Measurements from ENCODE around the gene PSMB7.
A peak's percentile ranks its signal among the peaks of the same experiment; 100 is the strongest.

PSMB7 gene

DNA sequence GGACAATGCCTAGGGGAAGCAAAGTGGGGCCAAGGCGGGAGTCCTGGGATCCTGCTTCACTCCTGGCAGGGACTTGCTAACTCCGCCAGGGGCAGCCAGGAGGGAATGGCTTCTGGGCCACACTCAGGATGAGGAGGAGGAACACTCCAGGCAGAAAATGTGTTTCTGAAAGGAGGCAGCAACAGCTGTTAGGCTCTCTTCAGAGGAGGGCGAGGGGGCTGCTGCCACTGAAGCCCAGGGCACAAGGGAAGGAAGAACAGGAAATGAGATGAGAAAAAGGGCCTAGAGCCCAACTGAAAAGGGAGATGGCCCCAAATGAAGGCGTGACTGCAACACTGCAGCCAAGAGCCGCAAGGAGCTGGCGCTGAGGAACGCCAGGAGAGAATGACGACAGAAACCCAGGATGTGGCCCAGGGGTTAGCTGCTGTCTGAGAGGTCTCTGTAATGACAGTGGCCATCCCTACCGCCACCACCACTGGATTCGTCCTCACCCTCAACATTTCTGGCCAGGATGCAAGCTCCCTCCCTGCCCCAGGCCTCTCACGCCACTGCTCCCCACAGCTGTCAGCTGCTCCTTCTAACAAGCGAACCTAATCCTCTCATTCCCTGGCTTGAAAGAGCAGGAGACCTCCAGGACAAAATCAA is 15.8 kb downstream of the PSMB7 start:
- Histone ChIP-seq H3K9ac (ENCODE audit: low read length) (no peak overlapping the region), H2AFZ (ENCODE audit: low read depth, low read length) (no peak overlapping the region), H3K79me2 (ENCODE audit: low read length) (peaks cover 72% of the 10 kb centered on the region), H3K9me3 (ENCODE audit: insufficient read depth, low read length) (no peaks in the 10 kb centered on the region), H3K27ac (ENCODE audit: low read length) (no peak overlapping the region), H3K4me1 (ENCODE audit: low read length) (peaks cover 4% of the 10 kb centered on the region), H4K20me1 (ENCODE audit: insufficient read depth, low read length) (0 out of 2 replicates have a peak, but pooled peaks cover 10% of the 10 kb centered on the region), H3K27me3 (ENCODE audit: low read depth, low read length) (no peaks in the 10 kb centered on the region), H3K4me3 (ENCODE audit: low read length) (no peak overlapping the region), H3K36me3 (replicated peaks; ENCODE audit: low read depth, low read length) (peaks cover 50% of the 10 kb centered on the region), H3K4me2 (ENCODE audit: low read length) (no peak overlapping the region)
- TF ChIP-seq, protein P1, sequence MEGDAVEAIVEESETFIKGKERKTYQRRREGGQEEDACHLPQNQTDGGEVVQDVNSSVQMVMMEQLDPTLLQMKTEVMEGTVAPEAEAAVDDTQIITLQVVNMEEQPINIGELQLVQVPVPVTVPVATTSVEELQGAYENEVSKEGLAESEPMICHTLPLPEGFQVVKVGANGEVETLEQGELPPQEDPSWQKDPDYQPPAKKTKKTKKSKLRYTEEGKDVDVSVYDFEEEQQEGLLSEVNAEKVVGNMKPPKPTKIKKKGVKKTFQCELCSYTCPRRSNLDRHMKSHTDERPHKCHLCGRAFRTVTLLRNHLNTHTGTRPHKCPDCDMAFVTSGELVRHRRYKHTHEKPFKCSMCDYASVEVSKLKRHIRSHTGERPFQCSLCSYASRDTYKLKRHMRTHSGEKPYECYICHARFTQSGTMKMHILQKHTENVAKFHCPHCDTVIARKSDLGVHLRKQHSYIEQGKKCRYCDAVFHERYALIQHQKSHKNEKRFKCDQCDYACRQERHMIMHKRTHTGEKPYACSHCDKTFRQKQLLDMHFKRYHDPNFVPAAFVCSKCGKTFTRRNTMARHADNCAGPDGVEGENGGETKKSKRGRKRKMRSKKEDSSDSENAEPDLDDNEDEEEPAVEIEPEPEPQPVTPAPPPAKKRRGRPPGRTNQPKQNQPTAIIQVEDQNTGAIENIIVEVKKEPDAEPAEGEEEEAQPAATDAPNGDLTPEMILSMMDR (IDR thresholded peaks at IDR 0.05; ENCODE audit: low read depth, low read length) = no peak
- no peak for TF ChIP-seq EZH2phosphoT487 (IDR thresholded peaks at IDR 0.05; ENCODE audit: low read depth)

DNA sequence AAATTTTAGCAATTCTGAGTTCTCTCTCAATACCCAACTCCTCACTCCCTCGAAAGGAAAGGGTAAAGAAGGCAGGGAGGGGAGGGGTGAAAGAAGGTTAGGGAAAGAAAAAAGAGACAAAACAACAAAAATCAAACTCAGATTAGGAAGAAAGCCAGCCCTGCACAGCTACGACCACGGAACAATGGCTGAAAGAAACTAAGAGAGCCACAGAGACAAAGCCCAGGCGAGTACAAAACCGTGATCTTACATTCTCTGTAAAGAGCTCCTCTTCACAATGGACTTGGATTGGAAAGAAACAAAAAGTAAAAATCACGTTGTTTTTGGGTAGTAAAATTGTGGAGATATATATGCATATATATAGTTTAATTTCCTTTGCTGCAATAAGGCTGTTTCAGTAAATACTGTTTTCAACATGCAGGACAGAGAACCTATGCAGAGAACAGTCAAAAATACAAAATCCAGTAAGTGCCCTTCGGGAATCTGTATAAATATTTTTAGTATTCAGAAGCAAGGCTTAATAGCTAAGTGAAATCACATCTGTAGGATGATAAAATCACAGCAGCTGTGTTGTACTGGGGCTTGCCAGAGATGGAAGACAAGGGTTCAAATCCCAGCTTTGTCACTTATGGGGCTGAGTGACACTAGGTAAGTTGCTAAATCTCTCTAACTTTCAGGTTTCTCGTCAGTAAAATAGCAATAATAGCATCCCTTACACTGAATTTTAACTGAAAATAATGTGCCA is 16.9 kb downstream of the PSMB7 start:
- H3K4me3 ChIP-seq (ENCODE audit: low read length) = no peak overlapping the region
- H2AFZ ChIP-seq (ENCODE audit: low read depth, low read length) = no peak overlapping the region
- no peaks in the 10 kb centered on the region for H3K27me3 ChIP-seq (ENCODE audit: low read depth, low read length)
- H3K4me2 ChIP-seq (ENCODE audit: low read length) = no peak overlapping the region
- peaks cover 7% of the 10 kb centered on the region for H3K4me1 ChIP-seq (ENCODE audit: low read length)
- peaks cover 81% of the 10 kb centered on the region for H3K79me2 ChIP-seq (ENCODE audit: low read length)
- H3K36me3 ChIP-seq (replicated peaks; ENCODE audit: low read depth, low read length) = peaks cover 46% of the 10 kb centered on the region
- H3K9me3 ChIP-seq (ENCODE audit: insufficient read depth, low read length) = no peaks in the 10 kb centered on the region
- H4K20me1 ChIP-seq (ENCODE audit: insufficient read depth, low read length) = 0 out of 2 replicates have a peak, but pooled peaks cover 10% of the 10 kb centered on the region
- no peak for TF ChIP-seq EZH2phosphoT487 (IDR thresholded peaks at IDR 0.05; ENCODE audit: low read depth)
- TF ChIP-seq, protein P1 (IDR thresholded peaks at IDR 0.05; ENCODE audit: low read depth, low read length) = no peak
- no peak overlapping the region for H3K9ac ChIP-seq (ENCODE audit: low read length)
- H3K27ac ChIP-seq (ENCODE audit: low read length) = no peak overlapping the region

DNA sequence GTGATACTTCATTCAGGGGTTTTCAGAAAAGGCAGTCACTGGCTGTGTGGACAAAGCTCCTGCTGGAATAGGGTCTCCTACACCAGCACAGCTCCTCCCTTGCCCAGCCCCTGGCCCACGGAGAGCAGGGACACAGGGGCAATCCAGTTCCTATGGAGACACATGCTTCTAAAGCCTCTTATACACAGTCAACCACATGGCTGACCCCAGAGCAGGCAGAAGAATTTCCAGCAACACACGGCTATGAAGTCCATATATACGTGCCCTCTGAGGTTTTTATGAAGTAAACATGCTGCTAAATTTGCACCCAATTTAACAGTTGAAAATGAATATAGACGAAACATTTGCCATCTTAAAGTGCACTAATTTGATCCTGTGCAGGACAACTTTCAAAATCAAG is 19.4 kb downstream of the PSMB7 start:
- Histone ChIP-seq H2AFZ (ENCODE audit: low read depth, low read length) (no peak overlapping the region), H3K4me1 (ENCODE audit: low read length) (peaks cover 7% of the 10 kb centered on the region), H3K79me2 (ENCODE audit: low read length) (peaks cover 90% of the 10 kb centered on the region), H3K4me2 (ENCODE audit: low read length) (no peak overlapping the region), H3K27me3 (ENCODE audit: low read depth, low read length) (no peaks in the 10 kb centered on the region), H3K36me3 (replicated peaks; ENCODE audit: low read depth, low read length) (peaks cover 41% of the 10 kb centered on the region), H3K9ac (ENCODE audit: low read length) (no peak overlapping the region), H3K4me3 (ENCODE audit: low read length) (no peak overlapping the region), H4K20me1 (ENCODE audit: insufficient read depth, low read length) (peaks cover 20% of the 10 kb centered on the region), H3K9me3 (ENCODE audit: insufficient read depth, low read length) (no peaks in the 10 kb centered on the region), H3K27ac (ENCODE audit: low read length) (no peak overlapping the region)
- no peak for TF ChIP-seq EZH2phosphoT487 (IDR thresholded peaks at IDR 0.05; ENCODE audit: low read depth)
- TF ChIP-seq, protein P1 (IDR thresholded peaks at IDR 0.05; ENCODE audit: low read depth, low read length) = no peak

DNA sequence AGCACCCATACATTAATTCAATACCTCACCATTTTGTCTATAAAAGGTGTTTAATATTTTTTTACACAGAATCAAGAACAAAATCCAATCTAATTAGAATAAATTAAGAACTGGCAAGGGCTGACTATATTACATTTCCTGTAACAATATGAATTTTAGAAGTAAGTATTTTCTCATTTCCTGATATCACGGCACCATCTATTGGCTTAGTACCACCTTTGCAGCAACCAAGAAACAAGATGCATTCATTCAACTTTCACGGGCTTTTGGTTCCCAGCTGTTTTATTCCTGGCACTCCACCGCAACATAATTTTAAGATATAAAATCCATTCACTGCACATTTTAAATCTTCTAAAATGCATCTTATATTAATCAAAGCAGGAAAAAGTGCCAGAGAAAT is 20.6 kb downstream of the PSMB7 start:
- no peak overlapping the region for H3K27ac ChIP-seq (ENCODE audit: low read length)
- no peak overlapping the region for H3K9ac ChIP-seq (ENCODE audit: low read length)
- H3K4me1 ChIP-seq (ENCODE audit: low read length) = peaks cover 7% of the 10 kb centered on the region
- H3K79me2 ChIP-seq (ENCODE audit: low read length) = peaks cover 90% of the 10 kb centered on the region
- no peak overlapping the region for H2AFZ ChIP-seq (ENCODE audit: low read depth, low read length)
- peaks cover 25% of the 10 kb centered on the region for H4K20me1 ChIP-seq (ENCODE audit: insufficient read depth, low read length)
- H3K9me3 ChIP-seq (ENCODE audit: insufficient read depth, low read length) = no peaks in the 10 kb centered on the region
- TF ChIP-seq, protein P1 (IDR thresholded peaks at IDR 0.05; ENCODE audit: low read depth, low read length) = peak; percentile 16; the same call in 1 of the 2 replicates
- TF ChIP-seq EZH2phosphoT487 (IDR thresholded peaks at IDR 0.05; ENCODE audit: low read depth) = no peak
- H3K4me3 ChIP-seq (ENCODE audit: low read length) = no peak overlapping the region
- peaks cover 36% of the 10 kb centered on the region for H3K36me3 ChIP-seq (replicated peaks; ENCODE audit: low read depth, low read length)
- H3K27me3 ChIP-seq (ENCODE audit: low read depth, low read length) = no peaks in the 10 kb centered on the region
- no peak overlapping the region for H3K4me2 ChIP-seq (ENCODE audit: low read length)
